Measurements from ENCODE around the gene GPRIN1. TPM values are rescaled to one million over a fixed set of nuclear protein-coding genes. Genes with fewer than 3 reads are reported as not detected.

GPRIN1 gene
- 6.6 and 14.2 TPM in 2 replicates for total RNA-seq (2014; rRNA removed; shearing (Covaris generic))

- peak within 1 kb of the TSS; percentile 73 for H3K4me3 ChIP-seq (ENCODE audit: insufficient read depth, low read depth, low read length)
- DNase-seq = peak; percentile 99
- peaks cover 6% of the 10 kb centered on the region for H3K27me3 ChIP-seq (ENCODE audit: control insufficient read depth, insufficient read depth, low read length)
Measured at GRCh38 chr5:176609724-176610434, at the start of gene GPRIN1. TSS of gene GPRIN1 (minus strand) at chr5:176610156. CDS start at chr5:176599834, 10,322 bp downstream.

GRCh38 chr5:176659512-176659839 is 49.5 kb upstream of the GPRIN1 start:
- H3K36me3 ChIP-seq (replicated peaks; ENCODE audit: control insufficient read depth, insufficient read depth, low read length) = no peaks in the 10 kb centered on the region; the same call in 1 of the 2 replicates
- DNase-seq = no peak
- no peaks in the 10 kb centered on the region for H3K27me3 ChIP-seq (ENCODE audit: control insufficient read depth, insufficient read depth, low read length)
- no peak overlapping the region for H3K4me3 ChIP-seq (ENCODE audit: insufficient read depth, low read depth, low read length)

More at GRCh38 chr5:176609724-176610434, at the start of gene GPRIN1:
- H3K36me3 ChIP-seq (replicated peaks; ENCODE audit: control insufficient read depth, insufficient read depth, low read length) = no peaks in the 10 kb centered on the region

DNA sequence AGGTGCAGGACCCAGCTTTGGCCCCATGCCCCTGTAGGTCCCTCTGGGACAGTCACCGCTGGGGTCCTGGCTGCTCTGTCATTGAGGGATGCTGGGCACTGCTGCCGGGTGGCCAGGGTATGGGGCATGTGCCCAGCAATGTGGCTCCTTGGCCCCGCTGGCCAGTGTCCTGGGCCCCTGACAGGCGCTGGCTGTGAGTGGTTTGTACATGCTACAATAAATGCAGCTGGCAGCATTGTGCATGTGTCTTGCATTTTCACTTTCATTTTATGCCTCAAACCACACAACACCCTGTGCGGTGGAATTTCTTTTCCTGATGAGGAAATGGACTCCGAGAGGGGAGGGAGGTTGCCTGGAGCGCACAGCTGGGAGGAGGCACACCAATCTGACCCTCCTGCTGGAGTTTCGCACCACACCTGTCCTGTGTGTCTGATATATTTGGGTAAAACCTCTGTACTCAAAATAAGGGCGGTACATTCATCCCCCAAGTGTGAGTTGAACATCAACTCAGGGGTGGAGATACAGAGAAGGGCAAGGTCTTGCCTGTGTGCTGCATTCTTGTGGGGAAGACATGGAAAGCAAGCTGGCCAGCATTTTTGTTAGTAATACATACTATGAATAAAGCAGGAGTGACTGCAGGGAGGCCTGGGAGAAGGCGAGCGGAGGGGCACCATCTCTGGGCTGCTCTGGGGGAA is 49.0 kb upstream of the GPRIN1 start:
- Histone ChIP-seq H3K27me3 (ENCODE audit: control insufficient read depth, insufficient read depth, low read length) (no peaks in the 10 kb centered on the region), H3K4me3 (ENCODE audit: insufficient read depth, low read depth, low read length) (no peak overlapping the region), H3K36me3 (replicated peaks; ENCODE audit: control insufficient read depth, insufficient read depth, low read length) (no peaks in the 10 kb centered on the region; the same call in 1 of the 2 replicates)
- DNase-seq = no peak

- peak; percentile 93 for DNase-seq
- Histone ChIP-seq H3K27me3 (ENCODE audit: control insufficient read depth, insufficient read depth, low read length) (no peaks in the 10 kb centered on the region), H3K36me3 (replicated peaks; ENCODE audit: control insufficient read depth, insufficient read depth, low read length) (peaks cover 5% of the 10 kb centered on the region), H3K4me3 (ENCODE audit: insufficient read depth, low read depth, low read length) (no peak overlapping the region)
Measured at GRCh38 chr5:176658007-176658599, 48.1 kb upstream of the GPRIN1 start.

- Histone ChIP-seq H3K27me3 (ENCODE audit: control insufficient read depth, insufficient read depth, low read length) (no peaks in the 10 kb centered on the region), H3K4me3 (ENCODE audit: insufficient read depth, low read depth, low read length) (no peak overlapping the region), H3K36me3 (replicated peaks; ENCODE audit: control insufficient read depth, insufficient read depth, low read length) (peaks cover 7% of the 10 kb centered on the region)
- peak; percentile 36 for DNase-seq
Measured at GRCh38 chr5:176656467-176656990, 46.6 kb upstream of the GPRIN1 start.

GRCh38 chr5:176654856-176655255 is 44.9 kb upstream of the GPRIN1 start:
- H3K4me3 ChIP-seq (ENCODE audit: insufficient read depth, low read depth, low read length) = no peak overlapping the region
- no peaks in the 10 kb centered on the region for H3K27me3 ChIP-seq (ENCODE audit: control insufficient read depth, insufficient read depth, low read length)
- no peak for DNase-seq
- H3K36me3 ChIP-seq (replicated peaks; ENCODE audit: control insufficient read depth, insufficient read depth, low read length) = peaks cover 7% of the 10 kb centered on the region

- H3K36me3 ChIP-seq (replicated peaks; ENCODE audit: control insufficient read depth, insufficient read depth, low read length) = peaks cover 7% of the 10 kb centered on the region
- no peaks in the 10 kb centered on the region for H3K27me3 ChIP-seq (ENCODE audit: control insufficient read depth, insufficient read depth, low read length)
- DNase-seq = no peak
- H3K4me3 ChIP-seq (ENCODE audit: insufficient read depth, low read depth, low read length) = no peak overlapping the region
Measured at GRCh38 chr5:176653401-176654385, 43.7 kb upstream of the GPRIN1 start.

- H3K4me3 ChIP-seq (ENCODE audit: insufficient read depth, low read depth, low read length) = no peak overlapping the region
- DNase-seq = peak; percentile 91
- H3K27me3 ChIP-seq (ENCODE audit: control insufficient read depth, insufficient read depth, low read length) = no peaks in the 10 kb centered on the region
- peaks cover 7% of the 10 kb centered on the region for H3K36me3 ChIP-seq (replicated peaks; ENCODE audit: control insufficient read depth, insufficient read depth, low read length)
Measured at GRCh38 chr5:176652136-176652535, 42.2 kb upstream of the GPRIN1 start.

DNA sequence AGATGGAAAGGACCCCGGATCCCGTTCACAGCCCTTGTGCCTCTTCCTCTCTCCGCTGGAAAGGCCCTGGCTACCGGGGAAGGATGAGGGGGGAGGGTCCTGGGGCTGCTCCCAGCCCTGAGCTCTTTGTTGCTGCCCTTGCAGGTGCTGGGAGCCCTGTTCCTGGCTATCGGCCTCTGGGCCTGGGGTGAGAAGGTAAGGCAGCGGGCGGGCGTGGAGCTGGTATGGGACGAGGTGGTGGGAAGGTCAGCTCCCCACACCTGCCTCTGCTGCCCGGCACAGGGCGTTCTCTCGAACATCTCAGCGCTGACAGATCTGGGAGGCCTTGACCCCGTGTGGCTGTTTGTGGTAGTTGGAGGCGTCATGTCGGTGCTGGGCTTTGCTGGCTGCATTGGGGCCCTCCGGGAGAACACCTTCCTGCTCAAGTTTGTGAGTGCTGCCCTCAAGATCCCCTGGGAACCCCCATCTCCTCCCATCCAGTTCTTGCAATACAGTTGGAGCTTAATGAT is 41.6 kb upstream of the GPRIN1 start:
- DNase-seq = peak; percentile 61
- no peak overlapping the region for H3K4me3 ChIP-seq (ENCODE audit: insufficient read depth, low read depth, low read length)
- H3K36me3 ChIP-seq (replicated peaks; ENCODE audit: control insufficient read depth, insufficient read depth, low read length) = peaks cover 7% of the 10 kb centered on the region
- H3K27me3 ChIP-seq (ENCODE audit: control insufficient read depth, insufficient read depth, low read length) = no peaks in the 10 kb centered on the region

DNA sequence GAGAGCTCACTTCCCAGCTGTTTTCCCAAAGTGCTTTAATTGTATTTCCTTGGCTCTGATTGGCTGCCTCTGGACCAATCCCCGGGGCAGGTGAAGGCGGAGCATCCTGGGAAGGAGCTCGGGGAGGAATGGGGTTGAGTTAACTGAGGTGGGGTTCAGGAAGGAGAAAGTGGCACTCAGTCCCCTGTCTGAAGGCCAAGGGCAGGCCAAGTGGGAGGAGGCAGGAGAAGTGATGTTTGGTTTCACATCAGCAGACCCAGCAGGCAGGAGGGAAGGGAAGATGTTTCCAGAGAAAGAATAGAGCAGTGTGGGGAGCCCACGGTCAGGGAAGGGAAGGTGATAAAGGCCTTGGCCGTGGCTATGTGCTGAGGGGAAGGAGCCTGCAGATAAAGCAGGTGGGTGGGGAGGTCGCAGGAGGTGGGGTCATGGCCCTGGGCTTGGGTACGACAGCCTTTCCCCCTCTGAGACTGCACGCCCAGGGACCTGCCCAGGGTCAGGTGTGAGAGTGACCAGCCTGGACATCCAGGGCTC is 40.5 kb upstream of the GPRIN1 start:
- no peak overlapping the region for H3K4me3 ChIP-seq (ENCODE audit: insufficient read depth, low read depth, low read length)

DNA sequence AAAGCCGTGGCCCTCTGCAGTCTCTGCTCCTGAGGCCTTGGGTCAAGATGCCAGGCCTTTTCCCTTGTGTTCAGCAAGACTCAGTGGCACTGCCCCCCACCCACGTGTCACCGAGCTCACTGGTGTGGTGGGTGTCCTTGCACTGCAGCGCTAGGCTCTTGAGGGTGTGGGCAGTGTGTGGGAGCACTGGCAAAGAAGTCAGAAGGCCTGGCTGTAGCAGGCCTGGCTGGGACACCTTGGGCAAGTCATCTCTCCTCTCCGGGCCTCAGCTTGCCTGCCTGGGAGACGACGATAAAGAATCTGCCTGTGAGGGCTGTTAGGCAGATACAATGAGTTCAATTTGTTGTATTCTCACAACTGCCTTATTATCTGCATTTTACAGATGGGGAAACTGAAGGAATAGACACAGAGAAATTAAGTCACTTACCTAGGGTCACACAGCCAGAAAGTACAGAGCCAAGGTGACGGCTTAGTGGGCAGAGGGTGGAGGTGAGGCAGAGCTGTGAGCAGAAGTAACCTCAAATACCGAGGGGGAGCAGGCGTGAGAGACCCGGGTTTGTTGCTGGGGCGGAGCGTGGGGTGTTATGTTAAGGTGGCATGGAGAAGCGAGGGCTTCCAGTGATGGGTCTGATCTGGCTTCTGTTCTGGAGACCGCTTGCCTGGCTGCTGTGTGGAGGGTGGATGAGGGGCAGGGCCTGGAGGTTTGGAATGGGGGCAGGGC is 38.7 kb upstream of the GPRIN1 start:
- Histone ChIP-seq H3K27me3 (ENCODE audit: control insufficient read depth, insufficient read depth, low read length) (no peaks in the 10 kb centered on the region), H3K4me3 (ENCODE audit: insufficient read depth, low read depth, low read length) (peak overlapping the region; percentile 75)
- DNase-seq = peak; percentile 44

More for the DNA sequence above, 40.5 kb upstream of the GPRIN1 start:
- peak; percentile 93 for DNase-seq
- Histone ChIP-seq H3K36me3 (replicated peaks; ENCODE audit: control insufficient read depth, insufficient read depth, low read length) (peaks cover 7% of the 10 kb centered on the region), H3K27me3 (ENCODE audit: control insufficient read depth, insufficient read depth, low read length) (no peaks in the 10 kb centered on the region)

GRCh38 chr5:176647843-176648473 is 38.0 kb upstream of the GPRIN1 start:
- H3K27me3 ChIP-seq (ENCODE audit: control insufficient read depth, insufficient read depth, low read length) = no peaks in the 10 kb centered on the region
- H3K4me3 ChIP-seq (ENCODE audit: insufficient read depth, low read depth, low read length) = peak overlapping the region; percentile 75
- DNase-seq = peak; percentile 89
- peaks cover 2% of the 10 kb centered on the region; the same call in 1 of the 2 replicates for H3K36me3 ChIP-seq (replicated peaks; ENCODE audit: control insufficient read depth, insufficient read depth, low read length)

More for the DNA sequence above, 38.7 kb upstream of the GPRIN1 start:
- H3K36me3 ChIP-seq (replicated peaks; ENCODE audit: control insufficient read depth, insufficient read depth, low read length) = peaks cover 7% of the 10 kb centered on the region
